CD14-positive monocyte (primary cell): ENCODE measurements around the gene RASEF. TPM values are rescaled to one million over a fixed set of nuclear protein-coding genes. Genes with fewer than 3 reads are reported as not detected.

ENCODE experiments used
- DNase-seq, 3 donors: peaks; one replicate each; pipeline ENCODE4 v3.0.0-alpha.2; 2011 to 2022
- H2AFZ ChIP-seq: 2 replicates; pipeline ENCODE4 v1.6.0; 2012; ENCODE audit warnings: mild to moderate bottlenecking, low read depth, low read length, inconsistent platforms; ENCODE audit not compliant: insufficient read depth, poor library complexity, severe bottlenecking
- H3K27ac ChIP-seq, 2 donors: 1 replicate in 1 of 2; 2 replicates in 1 of 2; pipeline ENCODE4 v1.5.1; 2012 to 2013; ENCODE audit warnings: low read length in 2 of 2, control low read depth in 1 of 2, inconsistent platforms in 1 of 2, low read depth in 1 of 2, mild to moderate bottlenecking in 1 of 2
- H3K27me3 ChIP-seq, 2 donors: one replicate each; pipeline versions ENCODE4 v1.6.0 to v1.6.1; 2011 to 2013; ENCODE audit warnings: low read length in 2 of 2; ENCODE audit not compliant: control insufficient read depth in 2 of 2, insufficient read depth in 2 of 2
- H3K36me3 ChIP-seq, 2 donors: replicated peaks in 1 of 2; 1 replicate in 1 of 2; 2 replicates in 1 of 2; pipeline versions ENCODE4 v1.5.1 to v1.6.1; 2012 to 2013; ENCODE audit warnings: low read length in 2 of 2, control low read depth in 1 of 2, inconsistent platforms in 1 of 2, mild to moderate bottlenecking in 1 of 2; ENCODE audit not compliant: insufficient read depth in 2 of 2, control insufficient read depth in 1 of 2
- H3K4me1 ChIP-seq, 2 donors: 1 replicate in 1 of 2; 2 replicates in 1 of 2; pipeline versions ENCODE4 v1.5.1 to v1.6.1; 2012 to 2013; ENCODE audit warnings: low read length in 2 of 2, control low read depth in 1 of 2, inconsistent platforms in 1 of 2, mild to moderate bottlenecking in 1 of 2, moderate library complexity in 1 of 2; ENCODE audit not compliant: insufficient read depth in 2 of 2, control insufficient read depth in 1 of 2
- H3K4me2 ChIP-seq: replicated peaks from 2 replicates; pipeline ENCODE3; 2012; ENCODE audit warnings: low read length, moderate library complexity, mild to moderate bottlenecking; ENCODE audit not compliant: poor library complexity, severe bottlenecking; ENCODE audit errors: extremely low read depth
- H3K4me3 ChIP-seq, 3 experiments: fragments of 200-600 bp in 1 of 3; sonication (generic) in 1 of 3; replicated peaks in 1 of 3; 1 replicate in 2 of 3; 2 replicates in 1 of 3; pipeline ENCODE4 v1.5.1; 2011 to 2013; ENCODE audit warnings: low read length in 3 of 3, mild to moderate bottlenecking in 3 of 3, control low read depth in 2 of 3, low read depth in 2 of 3, inconsistent platforms in 1 of 3, moderate library complexity in 1 of 3
- H3K79me2 ChIP-seq: 2 replicates; pipeline ENCODE4 v1.6.0; 2012; ENCODE audit warnings: mild to moderate bottlenecking, control low read depth, inconsistent platforms, low read length, moderate library complexity; ENCODE audit not compliant: insufficient read depth
- H3K9ac ChIP-seq: 2 replicates; pipeline ENCODE4 v1.6.0; 2017; ENCODE audit warnings: low read length, mild to moderate bottlenecking; ENCODE audit not compliant: insufficient read depth, poor library complexity, severe bottlenecking
- H3K9me3 ChIP-seq, 2 donors: replicated peaks in 1 of 2; 1 replicate in 1 of 2; 2 replicates in 1 of 2; pipeline versions ENCODE4 v1.5.1 to v1.6.1; 2012 to 2013; ENCODE audit warnings: low read length in 2 of 2, control low read depth in 1 of 2; ENCODE audit not compliant: control insufficient read depth in 1 of 2, insufficient read depth in 1 of 2
- H4K20me1 ChIP-seq: 2 replicates; pipeline ENCODE4 v1.6.0; 2012; ENCODE audit warnings: mild to moderate bottlenecking, low read length, control low read depth, moderate library complexity; ENCODE audit not compliant: insufficient read depth
- H3K27ac Mint-ChIP-seq, 7 donors: one replicate each; pipeline ENCODE4 v1.8.0; 2020; ENCODE audit warnings: mild to moderate bottlenecking in 7 of 7, mixed read lengths in 7 of 7, moderate library complexity in 6 of 7, inconsistent platforms in 2 of 7
- H3K27me3 Mint-ChIP-seq, 3 donors: one replicate each; pipeline ENCODE4 v1.8.0; 2021 to 2022; ENCODE audit warnings: low read depth in 3 of 3, mild to moderate bottlenecking in 3 of 3, mixed read lengths in 3 of 3, moderate library complexity in 3 of 3, inconsistent platforms in 1 of 3
- H3K36me3 Mint-ChIP-seq, 2 donors: one replicate each; pipeline ENCODE4 v1.8.0; 2020; ENCODE audit warnings: mixed read lengths in 2 of 2, inconsistent platforms in 1 of 2, mild to moderate bottlenecking in 1 of 2
- H3K4me1 Mint-ChIP-seq: one replicate; pipeline ENCODE4 v1.8.0; 2020; ENCODE audit warnings: mild to moderate bottlenecking, mixed read lengths
- H3K4me3 Mint-ChIP-seq, 2 donors: one replicate each; pipeline ENCODE4 v1.8.0; 2020; ENCODE audit warnings: mild to moderate bottlenecking in 2 of 2, mixed read lengths in 2 of 2, moderate library complexity in 1 of 2
- H3K9me3 Mint-ChIP-seq, 7 donors: one replicate each; pipeline ENCODE4 v1.8.0; 2020 to 2022; ENCODE audit warnings: mixed read lengths in 7 of 7, mild to moderate bottlenecking in 6 of 7, moderate library complexity in 6 of 7, inconsistent platforms in 2 of 7
- WGBS: methylation state at CpG from one replicate; pipeline ENCODE4 v1.1.5; 2013; ENCODE audit warnings: missing lambda C conversion rate; ENCODE audit not compliant: insufficient coverage; 5-methylcytosine and 5-hydroxymethylcytosine counted together
- intact Hi-C, 2 donors: fragments of 100-400 bp; cut with micrococcal nuclease; formaldehyde crosslinking; loops; one replicate each; pipeline versions ENCODE4 v1.15.0 to v1.15.1; 2023
- polyA plus RNA-seq, 3 donors: library from polyadenylated mRNA; depleted of rRNA in 1 of 3; unstranded in 2 of 3; stranded (reverse) in 1 of 3; fragments of 300-500 nt in 2 of 3; fragments of >200 nt in 1 of 3; fragmentation: Illumina TruSeq in 2 of 3; gene quantifications; 1 replicate in 2 of 3; 2 replicates in 1 of 3; pipeline ENCODE4 v1.2.3, GENCODE V29; 2012 to 2021
- TF ChIP-seq, protein P1 (sequence below): fragments of 200-600 bp; IDR thresholded peaks from one replicate; pipeline ENCODE4 v1.8.0; 2022; ENCODE audit warnings: antibody characterized with exemption, mild to moderate bottlenecking

Gene RASEF
- polyA plus RNA-seq, 3 donors: not detected

DNA sequence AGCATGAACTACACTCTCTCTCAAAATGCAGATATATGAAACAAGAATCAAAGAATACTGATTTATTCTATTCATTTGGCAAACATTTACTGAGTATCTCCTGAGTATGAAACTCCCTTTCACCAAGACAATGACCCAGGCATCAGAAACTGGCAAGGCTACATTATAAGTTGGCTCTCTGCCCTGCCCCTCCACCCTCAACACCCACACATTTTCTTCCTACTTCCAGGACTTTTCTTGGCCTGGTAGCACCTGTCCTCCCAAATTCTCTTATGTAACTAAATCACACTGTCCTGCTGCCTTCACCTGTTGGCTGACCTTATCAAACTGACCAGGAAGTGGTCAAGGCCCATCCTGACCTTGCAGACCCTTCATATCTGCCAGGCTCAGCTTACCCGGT, 3.5 kb downstream of the RASEF start:
- Histone ChIP-seq H3K36me3 (no peaks in the 10 kb centered on the region), H3K27me3 (peaks cover 20 to 36% of the 10 kb centered on the region in 2 donors), H3K4me1 (no peaks in the 10 kb centered on the region), H3K4me3 (no peak overlapping the region), H3K4me2 (no peak overlapping the region), H4K20me1 (no peaks in the 10 kb centered on the region), H3K79me2 (no peaks in the 10 kb centered on the region), H3K9ac (no peak overlapping the region), H3K27ac (no peak overlapping the region), H3K9me3 (peaks cover 0 to 6% of the 10 kb centered on the region in 2 donors), H2AFZ (no peak overlapping the region)
- no peaks in the 10 kb centered on the region for H3K4me1 Mint-ChIP-seq
- H3K9me3 Mint-ChIP-seq: peaks cover 6 to 15% (median 9%) of the 10 kb centered on the region in 7 donors
- no peak overlapping the region for H3K4me3 Mint-ChIP-seq
- WGBS: 80% methylated on average over 1 of the region's 1 CpG
- no peak overlapping the region for H3K27ac Mint-ChIP-seq
- peaks cover 28 to 39% (median 34%) of the 10 kb centered on the region in 3 donors for H3K27me3 Mint-ChIP-seq
- intact Hi-C loops: no loop called here
- TF ChIP-seq, protein P1, sequence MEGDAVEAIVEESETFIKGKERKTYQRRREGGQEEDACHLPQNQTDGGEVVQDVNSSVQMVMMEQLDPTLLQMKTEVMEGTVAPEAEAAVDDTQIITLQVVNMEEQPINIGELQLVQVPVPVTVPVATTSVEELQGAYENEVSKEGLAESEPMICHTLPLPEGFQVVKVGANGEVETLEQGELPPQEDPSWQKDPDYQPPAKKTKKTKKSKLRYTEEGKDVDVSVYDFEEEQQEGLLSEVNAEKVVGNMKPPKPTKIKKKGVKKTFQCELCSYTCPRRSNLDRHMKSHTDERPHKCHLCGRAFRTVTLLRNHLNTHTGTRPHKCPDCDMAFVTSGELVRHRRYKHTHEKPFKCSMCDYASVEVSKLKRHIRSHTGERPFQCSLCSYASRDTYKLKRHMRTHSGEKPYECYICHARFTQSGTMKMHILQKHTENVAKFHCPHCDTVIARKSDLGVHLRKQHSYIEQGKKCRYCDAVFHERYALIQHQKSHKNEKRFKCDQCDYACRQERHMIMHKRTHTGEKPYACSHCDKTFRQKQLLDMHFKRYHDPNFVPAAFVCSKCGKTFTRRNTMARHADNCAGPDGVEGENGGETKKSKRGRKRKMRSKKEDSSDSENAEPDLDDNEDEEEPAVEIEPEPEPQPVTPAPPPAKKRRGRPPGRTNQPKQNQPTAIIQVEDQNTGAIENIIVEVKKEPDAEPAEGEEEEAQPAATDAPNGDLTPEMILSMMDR: no peak
- no peaks in the 10 kb centered on the region for H3K36me3 Mint-ChIP-seq
- DNase-seq: no peak

DNA sequence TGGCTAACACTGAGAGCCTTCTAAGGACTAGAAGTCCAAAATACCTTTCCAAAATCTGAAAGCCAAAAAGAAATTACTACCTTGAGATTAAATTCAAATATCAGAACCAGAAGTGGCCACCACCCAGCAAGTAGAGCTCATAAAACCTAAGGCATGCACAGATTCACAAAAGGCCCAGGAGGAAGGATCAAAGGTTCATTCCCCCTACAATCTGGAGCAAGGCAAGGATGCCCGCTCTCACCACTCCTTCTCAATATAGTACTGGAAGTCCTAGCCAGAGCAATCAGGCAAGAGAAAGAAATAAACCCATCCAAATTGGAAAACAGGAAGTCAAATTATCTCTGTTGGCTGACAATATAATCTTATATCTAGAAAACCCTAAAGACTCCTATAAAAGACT, 6.0 kb downstream of the RASEF start:
- peaks cover 11 to 16% of the 10 kb centered on the region in 2 donors for H3K27me3 ChIP-seq
- no peaks in the 10 kb centered on the region for H4K20me1 ChIP-seq
- H3K36me3 Mint-ChIP-seq: no peaks in the 10 kb centered on the region
- no peaks in the 10 kb centered on the region for H3K4me1 ChIP-seq
- no peak overlapping the region for H2AFZ ChIP-seq
- no peak overlapping the region for H3K27ac Mint-ChIP-seq
- no peaks in the 10 kb centered on the region for H3K79me2 ChIP-seq
- WGBS: no CpG with 5 or more reads among the region's 1 CpG
- TF ChIP-seq, protein P1: no peak
- intact Hi-C loops: no loop called here
- no peak overlapping the region for H3K9ac ChIP-seq
- no peaks in the 10 kb centered on the region for H3K36me3 ChIP-seq
- H3K4me1 Mint-ChIP-seq: no peaks in the 10 kb centered on the region
- H3K9me3 ChIP-seq: peaks cover 0 to 2% of the 10 kb centered on the region in 2 donors
- H3K9me3 Mint-ChIP-seq: peaks cover 4 to 12% (median 9%) of the 10 kb centered on the region in 7 donors
- no peak for DNase-seq
- H3K27ac ChIP-seq: no peak overlapping the region
- no peak overlapping the region for H3K4me3 ChIP-seq
- H3K4me2 ChIP-seq: no peak overlapping the region
- no peak overlapping the region for H3K4me3 Mint-ChIP-seq
- peaks cover 13 to 19% (median 16%) of the 10 kb centered on the region in 3 donors for H3K27me3 Mint-ChIP-seq
